OCI-LY1 (cell line): ENCODE results near the gene DGCR2.

Source experiments
- H2AFZ ChIP-seq: fragments of 200-600 bp; sonication (generic), shearing (Covaris generic); 2 replicates; pipeline ENCODE4 v1.6.0; 2014; ENCODE audit warnings: antibody characterized with exemption, mild to moderate bottlenecking, low read length
- H3F3A ChIP-seq: fragments of 200-600 bp; sonication (generic), shearing (Covaris generic); 2 replicates; pipeline ENCODE4 v1.6.0; 2014; ENCODE audit warnings: mild to moderate bottlenecking, antibody characterized with exemption, low read length, moderate library complexity; ENCODE audit not compliant: insufficient read depth
- H3K27ac ChIP-seq: fragments of 200-600 bp; sonication (generic); 2 replicates; pipeline ENCODE4 v1.5.1; 2014; ENCODE audit warnings: low read length, mixed run types, mild to moderate bottlenecking, low read depth; ENCODE audit not compliant: poor library complexity, severe bottlenecking
- H3K27me3 ChIP-seq: fragments of 200-600 bp; sonication (generic); 2 replicates; pipeline ENCODE4 v1.6.0; 2014; ENCODE audit warnings: antibody characterized with exemption, mild to moderate bottlenecking, low read length, moderate library complexity; ENCODE audit not compliant: insufficient read depth
- H3K36me3 ChIP-seq: fragments of 200-600 bp; sonication (generic); 2 replicates; pipeline ENCODE4 v1.6.1; 2014; ENCODE audit warnings: mild to moderate bottlenecking, antibody characterized with exemption, low read length, moderate library complexity, mixed read lengths; ENCODE audit not compliant: insufficient read depth
- H3K4me1 ChIP-seq: fragments of 200-600 bp; sonication (generic); 2 replicates; pipeline ENCODE4 v1.5.1; 2014; ENCODE audit warnings: mild to moderate bottlenecking, low read length, moderate library complexity; ENCODE audit not compliant: insufficient read depth, severe bottlenecking
- H3K4me2 ChIP-seq: fragments of 200-600 bp; sonication (generic), shearing (Covaris generic); 2 replicates; pipeline ENCODE4 v1.6.1; 2014; ENCODE audit warnings: low read length
- H3K4me3 ChIP-seq: fragments of 200-600 bp; sonication (generic); 2 replicates; pipeline ENCODE4 v1.5.1; 2014; ENCODE audit warnings: low read length, low read depth, mild to moderate bottlenecking, mixed read lengths; ENCODE audit not compliant: poor library complexity, severe bottlenecking
- H3K79me2 ChIP-seq: fragments of 200-600 bp; shearing (Covaris generic); 2 replicates; pipeline ENCODE4 v1.6.1; 2016; ENCODE audit warnings: mixed run types, low read length, mixed read lengths; ENCODE audit not compliant: insufficient read depth
- H3K9ac ChIP-seq: fragments of 200-600 bp; sonication (generic), shearing (Covaris generic); 2 replicates; pipeline ENCODE4 v1.6.1; 2014; ENCODE audit warnings: mild to moderate bottlenecking, low read length, mixed read lengths
- H3K9me2 ChIP-seq: fragments of 200-600 bp; sonication (generic), shearing (Covaris generic); 2 replicates; pipeline ENCODE4 v1.6.1; 2014; ENCODE audit warnings: low read depth, mild to moderate bottlenecking, low read length, mixed read lengths
- H3K9me3 ChIP-seq: fragments of 200-600 bp; shearing (Covaris generic); 2 replicates; pipeline ENCODE4 v1.6.1; 2014; ENCODE audit warnings: low read length, mixed read lengths
- H4K20me1 ChIP-seq: fragments of 200-600 bp; sonication (generic), shearing (Covaris generic); 2 replicates; pipeline ENCODE4 v1.6.0; 2016; ENCODE audit warnings: mild to moderate bottlenecking, low read length; ENCODE audit not compliant: insufficient read depth
- EZH2 ChIP-seq: fragments of 200-600 bp; sonication (generic), shearing (Covaris generic); IDR thresholded peaks from 2 replicates; pipeline ENCODE4 v1.8.0; 2017; ENCODE audit warnings: borderline replicate concordance, mixed run types, mild to moderate bottlenecking, antibody characterized with exemption, low read length, moderate library complexity, mixed read lengths
- TF ChIP-seq, protein P1 (sequence below): fragments of 200-600 bp; sonication (generic), shearing (Covaris generic); IDR thresholded peaks from 2 replicates; pipeline ENCODE4 v1.5.1; 2017; ENCODE audit warnings: mild to moderate bottlenecking, antibody characterized with exemption, low read length, moderate library complexity, mixed read lengths

Gene DGCR2

DNA sequence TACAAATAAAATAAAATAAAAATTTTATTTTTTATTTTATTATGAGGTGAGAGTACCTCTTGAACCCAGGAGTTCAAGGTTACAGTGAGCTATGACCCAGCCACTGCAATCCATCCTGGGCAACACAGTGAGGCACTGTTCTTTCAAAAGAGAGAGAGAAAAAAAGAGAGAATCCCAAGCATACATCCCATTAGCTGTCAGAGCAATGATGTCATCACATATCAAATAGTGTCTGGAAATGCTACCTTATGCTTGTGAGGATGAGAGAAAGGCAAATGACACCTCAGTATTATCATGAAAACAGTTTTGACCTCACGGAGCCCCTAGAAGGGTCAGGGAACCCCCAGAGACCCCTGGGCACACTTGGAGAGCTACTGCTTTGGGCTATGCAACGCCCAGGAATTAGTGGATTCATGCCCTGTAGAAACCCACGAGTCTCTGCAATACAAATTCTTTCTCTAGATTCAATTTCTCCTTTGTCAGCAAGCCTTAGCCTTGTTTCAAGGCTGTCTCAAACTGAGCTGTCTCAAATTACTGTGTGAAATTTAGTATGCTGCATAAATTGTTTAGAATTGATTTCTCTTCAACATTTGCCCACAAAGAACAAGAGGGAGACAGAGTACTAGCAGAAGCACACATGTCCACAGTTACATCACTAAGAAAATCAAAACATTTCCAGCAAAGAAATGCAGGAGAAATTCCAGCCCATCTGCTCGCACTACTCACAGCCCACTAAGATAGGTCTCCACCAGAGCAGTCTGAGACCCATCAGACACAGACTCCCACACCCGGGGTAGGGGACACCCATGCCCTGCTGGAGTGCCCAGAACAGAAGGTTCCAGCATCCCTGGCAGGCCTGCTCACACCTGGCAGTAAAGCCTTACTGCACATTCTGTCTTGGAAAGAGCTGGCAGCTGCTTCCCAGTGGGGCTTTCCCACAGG is 18.1 kb downstream of the DGCR2 start:
- Histone ChIP-seq H3K36me3 (peaks cover 9% of the 10 kb centered on the region), H3K9me2 (no peaks in the 10 kb centered on the region), H3K9ac (no peak overlapping the region), H3K27ac (no peak overlapping the region), H3K4me2 (no peak overlapping the region), H3K27me3 (no peaks in the 10 kb centered on the region), H3F3A (no peaks in the 10 kb centered on the region), H2AFZ (no peak overlapping the region), H3K4me3 (no peak overlapping the region), H4K20me1 (no peaks in the 10 kb centered on the region), H3K79me2 (peaks cover 64% of the 10 kb centered on the region), H3K4me1 (peaks cover 2% of the 10 kb centered on the region), H3K9me3 (no peaks in the 10 kb centered on the region)
- TF ChIP-seq EZH2 = no peak

DNA sequence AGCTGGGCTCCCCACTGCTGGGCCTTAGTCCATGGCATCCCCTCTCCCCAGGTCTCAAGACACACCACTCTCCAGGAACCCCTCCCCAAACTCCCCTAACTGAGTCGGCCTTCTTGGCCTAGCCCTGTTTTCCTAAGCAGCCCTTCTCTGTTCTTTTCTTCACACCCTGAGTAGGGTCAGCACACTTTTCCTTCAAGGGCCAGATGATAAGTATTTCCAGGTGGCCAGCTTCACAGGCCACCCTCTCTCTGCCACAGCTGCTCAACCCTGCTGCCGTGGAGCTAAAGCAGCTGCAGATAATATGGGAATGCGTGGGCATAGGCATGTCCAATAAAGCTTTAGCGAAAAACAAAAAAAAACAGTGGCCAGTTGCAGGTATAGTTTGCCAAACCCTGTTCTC is 24.1 kb downstream of the DGCR2 start:
- H2AFZ ChIP-seq = no peak overlapping the region
- TF ChIP-seq, protein P1, sequence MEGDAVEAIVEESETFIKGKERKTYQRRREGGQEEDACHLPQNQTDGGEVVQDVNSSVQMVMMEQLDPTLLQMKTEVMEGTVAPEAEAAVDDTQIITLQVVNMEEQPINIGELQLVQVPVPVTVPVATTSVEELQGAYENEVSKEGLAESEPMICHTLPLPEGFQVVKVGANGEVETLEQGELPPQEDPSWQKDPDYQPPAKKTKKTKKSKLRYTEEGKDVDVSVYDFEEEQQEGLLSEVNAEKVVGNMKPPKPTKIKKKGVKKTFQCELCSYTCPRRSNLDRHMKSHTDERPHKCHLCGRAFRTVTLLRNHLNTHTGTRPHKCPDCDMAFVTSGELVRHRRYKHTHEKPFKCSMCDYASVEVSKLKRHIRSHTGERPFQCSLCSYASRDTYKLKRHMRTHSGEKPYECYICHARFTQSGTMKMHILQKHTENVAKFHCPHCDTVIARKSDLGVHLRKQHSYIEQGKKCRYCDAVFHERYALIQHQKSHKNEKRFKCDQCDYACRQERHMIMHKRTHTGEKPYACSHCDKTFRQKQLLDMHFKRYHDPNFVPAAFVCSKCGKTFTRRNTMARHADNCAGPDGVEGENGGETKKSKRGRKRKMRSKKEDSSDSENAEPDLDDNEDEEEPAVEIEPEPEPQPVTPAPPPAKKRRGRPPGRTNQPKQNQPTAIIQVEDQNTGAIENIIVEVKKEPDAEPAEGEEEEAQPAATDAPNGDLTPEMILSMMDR = no peak
- TF ChIP-seq EZH2 = no peak
- no peak overlapping the region for H3K4me3 ChIP-seq
- peaks cover 19% of the 10 kb centered on the region for H3K36me3 ChIP-seq
- no peaks in the 10 kb centered on the region for H4K20me1 ChIP-seq
- no peaks in the 10 kb centered on the region for H3K4me1 ChIP-seq
- H3K9ac ChIP-seq = no peak overlapping the region
- no peaks in the 10 kb centered on the region for H3K9me2 ChIP-seq
- no peaks in the 10 kb centered on the region for H3K27me3 ChIP-seq
- no peak overlapping the region for H3K27ac ChIP-seq
- peaks cover 28% of the 10 kb centered on the region for H3K79me2 ChIP-seq
- no peak overlapping the region for H3K4me2 ChIP-seq
- no peaks in the 10 kb centered on the region for H3K9me3 ChIP-seq
- no peaks in the 10 kb centered on the region for H3F3A ChIP-seq

GRCh38 chr22:19097518-19097917 is 24.7 kb downstream of the DGCR2 start:
- Histone ChIP-seq H3K27ac (no peak overlapping the region), H3K4me1 (no peaks in the 10 kb centered on the region), H3K4me3 (no peak overlapping the region), H3K9me3 (no peaks in the 10 kb centered on the region), H3K36me3 (peaks cover 19% of the 10 kb centered on the region), H3K9me2 (no peaks in the 10 kb centered on the region), H3K27me3 (no peaks in the 10 kb centered on the region), H3F3A (no peaks in the 10 kb centered on the region), H4K20me1 (no peaks in the 10 kb centered on the region), H3K9ac (no peak overlapping the region), H3K4me2 (no peak overlapping the region), H2AFZ (no peak overlapping the region), H3K79me2 (peaks cover 25% of the 10 kb centered on the region)
- TF ChIP-seq, protein P1 = no peak
- no peak for TF ChIP-seq EZH2
